T-helper 22 cell (primary cell): ENCODE data around the gene CGNL1.

ENCODE experiments used
- DNase-seq: peaks from one replicate; pipeline ENCODE4 v3.0.0-alpha.2; 2020; ENCODE audit warnings: low read depth

Gene CGNL1

DNA sequence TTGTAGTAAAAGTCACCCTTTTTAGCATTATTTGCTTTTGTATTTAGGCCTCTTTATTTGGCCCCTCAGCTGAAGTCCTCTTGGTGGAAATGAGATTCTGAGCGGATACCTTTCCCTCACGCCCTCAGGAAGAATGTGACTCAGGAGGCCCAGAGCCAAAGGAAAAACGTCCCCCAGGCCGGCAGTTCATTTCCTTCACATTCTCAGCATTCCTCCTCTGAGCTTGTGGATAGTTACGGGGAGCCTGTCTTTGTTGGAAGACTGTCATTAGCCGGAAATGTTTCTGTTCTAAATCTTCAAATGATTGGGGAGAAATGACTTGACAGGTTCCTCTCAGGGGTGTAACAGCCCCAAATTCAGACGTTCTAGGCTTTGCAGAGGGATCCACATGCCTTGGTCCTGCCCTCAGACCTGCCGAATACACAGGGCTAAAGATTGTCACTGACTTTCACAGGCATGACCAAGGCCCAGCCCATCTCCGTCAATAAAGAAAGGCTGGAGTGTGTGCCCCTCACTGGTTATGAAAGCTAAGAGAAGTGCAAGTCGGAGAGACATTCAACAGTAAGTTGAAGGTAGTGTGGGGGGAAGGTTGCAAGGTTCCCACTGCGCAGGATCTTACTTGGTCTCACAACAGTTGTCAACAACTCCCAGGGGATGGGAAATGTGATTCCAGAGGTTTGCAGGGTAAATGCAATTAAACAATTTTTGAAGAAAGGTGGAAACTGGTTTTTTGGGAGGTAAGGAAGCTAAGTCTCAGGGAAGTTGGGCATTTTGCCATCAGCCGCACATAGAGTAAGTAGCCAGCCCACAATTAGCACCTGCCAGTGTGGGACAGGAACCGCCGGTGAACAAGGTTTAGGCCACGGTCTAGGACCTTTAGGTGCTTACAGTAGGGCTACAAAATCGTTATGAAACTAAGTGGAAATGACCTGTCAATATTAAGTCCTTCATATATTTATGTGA, 175.7 kb downstream of the CGNL1 start:
- DNase-seq, result no peak

DNA sequence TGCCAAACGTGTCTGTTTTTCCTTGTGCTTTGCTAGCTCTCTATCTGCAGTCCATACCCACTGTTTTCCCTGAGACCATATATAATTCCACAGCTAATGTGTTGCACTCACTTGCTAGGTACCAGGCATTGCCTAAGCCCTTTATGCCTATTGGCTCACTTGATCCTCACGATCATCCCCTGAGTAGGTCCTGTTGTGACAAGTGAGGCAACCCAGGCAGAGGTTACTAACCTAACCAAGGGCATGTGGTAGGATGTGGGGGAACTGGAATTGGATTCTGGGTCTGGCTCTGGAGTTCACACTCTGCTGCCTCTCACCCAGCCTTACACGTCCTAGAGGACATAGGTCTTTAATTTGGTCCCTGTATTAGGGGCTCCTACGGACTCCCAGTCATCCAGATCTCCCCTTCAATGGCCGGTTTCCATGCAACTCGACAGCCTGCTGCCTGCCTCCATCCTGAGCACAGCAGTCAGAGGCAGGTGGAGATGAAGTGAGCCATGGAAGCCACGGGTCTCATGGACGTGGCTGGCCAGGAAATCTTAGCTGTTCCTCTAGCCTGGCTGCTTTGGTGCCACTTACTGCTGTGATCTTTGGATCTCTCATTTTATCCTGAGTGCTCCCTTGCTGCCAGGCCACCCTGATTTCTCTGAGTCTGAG, 176.5 kb downstream of the CGNL1 start:
- no peak for DNase-seq

DNA sequence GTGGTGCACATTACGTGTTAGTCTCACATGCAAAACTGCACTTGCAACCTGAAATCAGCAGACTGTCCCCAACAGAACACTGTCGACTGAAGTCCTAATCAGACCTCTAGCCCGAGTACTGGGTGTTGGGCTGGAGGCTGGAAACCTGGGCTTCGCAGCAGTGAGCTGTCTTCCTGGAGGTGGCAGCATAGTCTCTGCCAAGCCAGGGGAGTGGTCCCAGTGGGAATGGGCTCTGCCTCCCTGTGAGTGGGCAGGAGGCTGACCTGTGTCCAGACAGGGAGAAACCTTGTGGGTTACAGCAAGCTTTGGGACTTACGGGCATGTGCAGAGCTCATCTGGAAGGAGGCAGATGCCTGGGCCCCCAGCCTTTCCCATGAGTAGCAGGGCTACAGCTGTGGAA, 177.2 kb downstream of the CGNL1 start:
- DNase-seq, result no peak

DNA sequence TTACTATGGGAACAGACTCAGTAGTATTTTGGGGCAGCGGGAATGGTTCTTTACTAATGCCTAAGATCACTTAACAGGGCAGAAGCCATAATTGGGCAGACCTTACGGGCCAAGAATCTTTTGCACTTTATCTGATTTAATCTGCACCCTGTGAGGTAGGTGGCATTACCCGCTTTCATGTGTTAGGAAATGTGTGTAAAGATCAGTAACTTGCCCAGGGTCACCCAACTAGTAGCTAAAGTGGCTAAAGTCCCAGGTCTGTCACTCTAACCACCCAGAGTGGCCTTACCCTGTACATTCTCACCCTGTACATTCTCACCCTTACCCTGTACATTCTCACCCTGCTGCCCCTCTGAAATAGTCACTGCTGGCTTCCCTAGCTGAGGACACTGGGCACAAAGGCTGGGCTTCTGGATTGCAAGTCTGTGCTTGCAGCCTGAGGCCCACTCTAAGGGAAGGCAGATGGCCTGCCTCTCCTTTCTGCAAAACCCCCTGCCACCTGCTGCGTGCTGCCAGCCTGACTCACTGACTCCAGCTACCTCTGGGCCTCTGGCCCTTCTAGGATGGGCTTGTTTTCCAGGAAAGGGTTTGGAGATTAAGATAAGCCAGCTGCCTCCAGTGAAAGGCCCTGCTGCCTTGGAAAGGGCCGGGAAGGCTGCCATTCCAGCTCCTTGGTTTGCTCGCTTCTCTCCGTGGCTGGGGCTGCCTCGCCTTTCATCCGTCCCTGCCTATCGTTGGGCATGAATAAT, 177.9 kb downstream of the CGNL1 start:
- no peak for DNase-seq

DNA sequence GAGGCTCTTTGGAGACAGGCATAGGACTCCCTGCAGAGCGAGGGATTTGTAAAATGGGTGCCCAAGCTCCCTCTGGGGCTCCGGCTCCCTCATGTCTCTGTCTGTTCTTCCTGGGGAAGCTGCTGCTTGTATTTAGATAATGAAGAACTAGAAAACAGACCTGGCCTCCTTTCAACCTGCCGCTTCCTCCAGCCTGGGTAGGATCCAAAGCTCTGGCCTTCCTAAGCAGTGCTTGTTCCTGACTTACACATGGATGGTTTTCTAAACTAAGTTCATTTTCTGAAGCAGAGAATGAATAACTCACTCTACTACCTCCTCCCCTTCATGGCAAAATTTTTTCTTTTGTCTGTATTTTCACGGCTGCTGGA, 178.5 kb downstream of the CGNL1 start:
- DNase-seq, result no peak

DNA sequence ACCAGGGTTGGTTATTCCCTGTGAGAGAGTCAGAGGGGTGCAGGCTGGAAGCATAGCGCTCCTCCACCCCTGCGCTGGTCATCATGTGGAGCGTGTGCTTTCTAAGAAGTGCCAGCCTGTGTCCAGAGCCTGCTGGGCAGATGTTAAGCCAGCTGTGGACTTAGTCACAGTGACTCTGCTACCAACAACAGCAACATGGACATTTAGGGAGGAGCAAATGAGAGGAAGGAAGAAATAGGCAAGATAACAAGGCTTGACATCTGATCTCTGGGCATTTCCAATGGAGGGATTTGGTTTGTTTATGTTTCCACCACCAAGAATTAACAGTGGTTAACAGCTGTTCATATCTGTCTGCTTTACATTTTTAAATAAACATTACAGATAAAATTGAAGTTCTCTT, 179.0 kb downstream of the CGNL1 start:
- DNase-seq, result no peak

DNA sequence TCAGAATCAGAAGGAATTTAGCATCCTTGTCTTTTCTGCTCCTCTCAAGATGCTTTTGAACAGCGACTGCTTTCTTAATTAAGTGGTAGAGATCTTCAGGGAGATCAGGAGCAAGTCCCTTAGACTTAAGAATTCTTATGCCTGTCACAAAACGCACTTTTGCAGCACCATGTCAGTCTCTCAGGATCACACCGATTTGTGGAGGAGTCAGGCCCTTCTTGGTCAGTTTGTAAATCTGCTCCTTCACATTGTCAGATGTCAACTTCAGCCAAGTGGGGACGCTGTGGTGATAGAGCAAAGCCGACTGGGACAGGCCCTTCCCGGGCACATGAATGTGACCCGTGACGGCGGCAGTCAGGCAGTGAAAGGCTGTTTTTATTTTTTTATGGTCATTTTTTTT, 179.7 kb downstream of the CGNL1 start:
- DNase-seq, result no peak

DNA sequence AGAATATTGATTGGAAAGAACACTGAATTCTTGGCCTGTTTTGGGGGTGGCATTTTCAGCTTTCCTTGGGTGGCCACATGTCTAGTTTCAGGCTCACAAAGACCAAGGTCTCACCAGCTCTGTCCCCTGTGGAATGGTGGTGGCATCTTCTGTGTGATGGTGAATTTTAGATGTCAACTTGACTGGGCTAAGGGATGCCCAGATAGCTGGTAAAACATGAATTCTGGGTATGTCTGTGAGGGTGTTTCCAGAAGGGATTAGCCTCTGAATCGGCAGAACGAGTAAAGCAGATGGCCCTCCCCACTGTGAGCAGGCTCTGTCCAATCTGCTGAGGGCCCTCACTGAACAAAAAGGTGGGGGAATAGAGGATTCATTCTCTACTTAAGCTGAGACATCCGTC, 181.0 kb downstream of the CGNL1 start:
- DNase-seq, result no peak

DNA sequence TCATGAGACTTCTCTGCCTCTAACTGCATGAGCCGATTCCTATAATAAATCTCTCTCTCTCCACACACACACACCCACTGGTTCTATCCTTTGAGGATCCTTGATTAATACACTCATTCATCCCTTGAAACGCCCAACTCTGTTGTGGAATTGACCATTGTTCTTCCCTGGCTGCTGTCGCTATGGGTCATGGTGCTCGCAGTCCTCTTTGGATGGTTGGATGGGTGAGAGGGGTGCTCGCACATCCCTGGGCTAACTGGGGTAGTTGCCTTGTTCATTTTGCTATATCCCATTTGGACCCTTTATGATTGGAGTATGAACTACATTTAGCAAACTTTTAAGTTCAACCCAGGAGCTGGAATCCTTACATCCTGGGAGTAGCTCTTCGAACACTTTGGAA, 181.5 kb downstream of the CGNL1 start:
- no peak for DNase-seq

DNA sequence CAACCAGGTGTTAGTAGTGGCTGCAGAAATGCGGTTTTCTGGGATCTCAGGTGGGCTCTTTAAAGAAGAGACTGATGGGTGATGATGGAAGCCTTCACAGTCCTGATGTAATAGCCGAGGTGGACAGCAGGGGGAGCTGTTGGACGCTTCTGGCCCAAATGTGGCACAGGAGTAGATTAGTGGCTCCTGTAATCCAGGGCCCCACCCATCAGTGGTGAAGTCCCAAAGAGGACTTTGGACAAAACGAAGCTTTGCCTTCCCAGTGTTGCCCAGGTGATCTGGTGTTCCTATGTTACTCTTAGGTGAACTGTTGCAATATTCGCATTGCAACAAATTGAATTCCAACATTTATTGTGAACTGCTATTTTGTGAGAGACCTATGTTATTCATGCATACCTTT, 183.6 kb downstream of the CGNL1 start:
- no peak for DNase-seq

DNA sequence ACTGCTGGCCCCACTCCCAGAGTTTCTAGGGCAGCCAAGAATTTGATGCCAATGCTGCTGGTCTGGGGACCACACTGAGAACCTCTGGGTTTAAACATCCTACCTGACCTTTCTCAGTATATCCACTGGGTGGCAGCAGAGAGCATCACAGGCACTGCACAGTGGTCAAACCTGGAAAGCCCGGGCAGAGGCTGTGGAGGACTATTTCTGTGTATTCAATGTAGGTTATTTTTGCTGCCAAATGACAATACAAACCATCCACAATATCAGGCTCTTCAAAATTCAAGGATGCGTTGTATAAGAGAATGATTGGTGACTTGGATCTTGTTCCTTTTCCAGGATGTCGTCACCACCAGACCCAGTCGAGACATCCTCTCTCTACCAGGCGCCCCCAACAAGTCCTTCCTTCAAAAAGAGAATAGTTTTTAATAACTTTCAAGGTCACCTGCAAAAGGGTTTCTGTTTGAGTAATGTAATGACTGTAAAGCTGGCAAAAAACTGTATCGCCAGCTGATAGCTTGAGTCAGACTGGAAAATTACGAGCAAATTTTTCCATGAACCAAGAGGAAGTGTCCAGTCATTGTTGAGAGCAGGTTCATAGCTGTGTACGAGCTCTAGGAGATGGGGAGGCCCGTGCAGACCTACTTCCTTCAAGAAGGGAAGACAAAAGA, 184.9 kb downstream of the CGNL1 start:
- DNase-seq, result peak; percentile 13

DNA sequence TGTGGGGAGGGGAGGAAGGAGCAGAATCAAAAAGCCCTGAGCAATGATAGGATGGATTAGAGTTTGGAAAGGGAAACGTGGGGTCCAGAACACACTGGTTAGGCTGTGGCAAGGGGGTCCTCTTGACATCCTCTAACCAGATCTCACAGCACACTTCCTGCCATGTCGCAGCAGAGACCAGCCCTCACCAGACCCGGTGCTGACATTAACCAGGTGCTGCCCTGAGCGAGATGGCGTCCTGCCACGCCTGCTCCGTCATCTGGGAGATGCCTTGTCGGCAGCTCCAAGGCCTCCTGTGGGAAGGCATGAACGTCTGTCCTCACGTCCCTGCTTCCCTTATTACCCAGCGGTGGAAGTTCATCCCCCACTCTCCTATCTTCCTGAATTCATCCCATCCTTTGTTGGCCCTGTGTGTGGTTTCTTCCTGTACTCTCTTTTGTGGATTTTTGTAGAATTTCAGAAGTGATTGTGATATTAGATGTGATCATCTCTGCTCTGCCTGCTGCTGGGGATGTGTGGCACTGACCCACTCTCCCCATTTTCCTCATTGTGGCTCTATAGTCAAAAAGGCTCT, 186.0 kb downstream of the CGNL1 start:
- no peak for DNase-seq

DNA sequence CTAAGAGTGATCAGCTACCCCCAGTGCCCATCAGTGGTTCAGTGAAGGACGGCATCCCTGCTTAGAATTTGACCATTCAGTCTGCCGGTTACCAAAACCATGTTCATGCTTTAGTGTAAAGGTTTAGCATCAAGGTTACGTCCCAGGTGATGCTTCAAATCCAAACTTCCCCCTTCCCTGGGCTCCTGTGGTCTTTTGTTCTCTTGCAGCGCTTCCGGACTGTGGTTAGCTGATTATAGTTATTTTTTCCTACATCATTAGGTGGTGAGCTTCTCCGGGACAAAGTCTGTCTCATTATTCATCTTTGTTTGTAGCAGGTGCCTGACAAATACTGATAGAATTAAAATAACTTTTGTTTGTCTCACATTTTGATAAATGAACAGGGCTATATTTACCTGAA, 187.1 kb downstream of the CGNL1 start:
- no peak for DNase-seq

DNA sequence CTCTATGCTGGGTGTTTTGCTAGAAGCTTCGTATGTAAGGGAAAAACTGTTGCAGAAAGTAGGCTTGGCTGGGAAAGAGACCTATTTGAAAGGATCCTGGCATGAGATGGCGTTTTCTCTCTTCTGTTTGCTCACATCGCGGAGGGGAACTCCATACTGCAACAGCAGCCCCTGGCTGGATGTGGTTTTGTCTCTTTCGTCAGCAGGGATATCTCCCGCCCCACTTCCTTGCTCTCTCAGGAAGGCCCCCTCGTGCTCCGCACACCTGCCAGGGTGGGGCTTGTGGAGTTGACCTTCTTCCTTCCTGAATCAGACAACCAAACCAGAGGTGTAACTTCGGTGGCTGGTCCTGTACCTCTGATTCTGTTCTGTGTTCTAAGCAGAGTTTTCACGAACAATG, 189.0 kb downstream of the CGNL1 start:
- DNase-seq, result peak; percentile 51

DNA sequence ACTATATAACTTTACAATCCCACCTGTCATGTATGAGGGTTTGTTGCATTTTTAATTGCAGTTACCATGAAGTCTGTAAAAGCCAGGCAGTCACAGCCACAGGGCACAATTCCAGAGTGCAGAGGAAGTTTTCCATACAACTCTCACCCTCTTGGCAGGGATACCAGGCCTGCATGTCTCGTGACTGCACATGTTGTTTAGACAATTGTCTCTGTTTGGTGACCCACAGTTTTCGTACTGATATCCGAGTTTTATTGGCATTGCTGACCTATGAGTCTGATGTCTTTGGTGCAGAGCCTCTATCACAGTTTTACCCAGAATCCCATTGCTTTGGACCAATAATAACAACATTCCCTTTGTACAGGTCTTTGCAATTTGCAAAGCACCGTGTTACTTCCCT, 190.5 kb downstream of the CGNL1 start:
- no peak for DNase-seq

DNA sequence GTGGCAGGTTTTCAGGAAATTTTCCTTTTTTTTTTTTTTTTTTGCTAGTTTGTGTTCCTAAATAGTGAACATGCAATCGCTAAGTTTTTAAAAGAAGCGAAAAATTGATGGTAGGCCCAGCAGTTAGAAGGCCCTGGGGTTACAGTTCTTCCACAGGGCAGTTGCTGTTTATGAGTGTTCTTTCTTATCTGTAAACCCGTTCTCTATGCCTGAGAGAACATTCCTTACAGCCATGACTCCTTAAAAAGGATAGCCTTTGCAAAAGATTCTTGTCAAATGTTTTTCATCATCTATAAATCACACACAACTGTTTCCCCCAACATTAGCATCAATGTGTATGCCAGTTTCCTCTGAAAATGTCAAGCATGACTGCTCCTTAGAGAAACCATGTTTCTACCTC, 191.6 kb downstream of the CGNL1 start:
- no peak for DNase-seq

DNA sequence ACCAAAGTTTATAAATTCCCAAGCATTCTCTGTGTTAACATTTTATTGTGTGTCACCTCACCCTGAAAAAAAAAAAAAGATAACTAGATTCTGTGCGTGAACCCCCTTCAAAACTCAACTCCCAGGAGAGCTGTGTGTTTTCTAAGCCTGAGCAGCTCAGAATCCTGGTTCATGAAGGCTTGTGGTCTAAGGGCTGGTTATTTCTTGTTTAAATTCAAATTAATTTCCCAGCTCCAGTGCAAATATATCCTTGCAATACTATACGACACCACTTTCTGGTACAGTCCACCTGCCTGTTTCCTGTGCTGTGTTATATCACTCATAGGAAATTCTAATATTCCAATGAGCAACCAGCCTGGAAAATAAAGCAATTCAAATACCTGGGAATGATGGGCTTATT, 192.0 kb downstream of the CGNL1 start:
- DNase-seq, result no peak

DNA sequence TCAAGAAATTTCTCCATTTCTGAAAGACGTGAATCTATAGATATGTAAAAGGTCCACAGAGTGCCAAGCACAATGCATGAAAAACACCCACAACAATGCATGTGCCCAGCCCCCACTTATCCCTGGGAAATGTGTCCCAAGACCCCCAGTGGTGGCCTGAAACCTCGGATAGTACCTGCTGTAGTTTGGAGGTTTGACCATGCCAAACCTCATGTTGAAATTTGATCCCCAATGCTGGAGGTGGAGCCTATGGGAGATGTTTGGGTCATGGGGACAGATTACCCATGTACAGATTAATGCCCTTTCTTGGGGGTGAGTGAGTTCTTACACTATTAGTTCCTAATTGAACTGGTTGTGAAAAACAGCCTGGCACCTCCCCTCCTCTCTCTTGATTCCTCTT, 194.0 kb downstream of the CGNL1 start:
- no peak for DNase-seq

DNA sequence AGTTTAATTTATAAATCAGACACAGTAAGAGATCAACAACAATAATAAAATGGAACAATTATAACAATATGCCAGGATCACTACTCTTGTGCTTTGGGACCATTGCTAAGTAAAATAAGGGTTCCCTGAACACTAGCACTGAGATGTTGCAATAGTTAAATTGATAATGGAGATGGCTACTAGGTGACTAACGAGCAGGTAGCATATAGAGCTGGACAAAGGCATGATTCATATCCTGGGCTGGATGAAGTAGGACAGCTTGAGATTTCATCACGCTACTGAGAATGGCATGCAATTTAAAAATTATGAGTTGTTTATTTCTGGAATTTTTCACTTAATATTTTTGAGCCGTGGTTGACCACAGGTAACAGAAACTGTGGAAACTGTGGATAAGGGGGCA, 194.7 kb downstream of the CGNL1 start:
- no peak for DNase-seq

DNA sequence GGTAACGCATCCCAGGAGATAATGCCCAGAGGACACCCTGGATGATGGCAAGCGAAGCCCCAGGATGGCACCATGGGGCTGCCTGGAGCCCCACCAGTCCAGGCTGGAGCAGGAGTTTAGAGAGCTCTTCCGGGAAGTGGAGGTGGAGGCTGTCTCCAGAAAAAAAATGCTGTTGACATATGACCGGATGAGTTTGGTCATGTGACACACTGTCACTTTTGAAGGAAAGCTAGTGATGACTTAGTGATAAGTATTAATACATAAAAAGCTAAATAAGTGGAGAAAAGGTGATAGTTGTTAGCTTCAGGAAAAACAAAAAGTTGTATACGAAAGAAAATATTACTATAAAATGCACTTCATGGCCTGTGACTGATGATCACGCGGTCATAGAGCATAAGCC, 195.4 kb downstream of the CGNL1 start:
- DNase-seq, result no peak

DNA sequence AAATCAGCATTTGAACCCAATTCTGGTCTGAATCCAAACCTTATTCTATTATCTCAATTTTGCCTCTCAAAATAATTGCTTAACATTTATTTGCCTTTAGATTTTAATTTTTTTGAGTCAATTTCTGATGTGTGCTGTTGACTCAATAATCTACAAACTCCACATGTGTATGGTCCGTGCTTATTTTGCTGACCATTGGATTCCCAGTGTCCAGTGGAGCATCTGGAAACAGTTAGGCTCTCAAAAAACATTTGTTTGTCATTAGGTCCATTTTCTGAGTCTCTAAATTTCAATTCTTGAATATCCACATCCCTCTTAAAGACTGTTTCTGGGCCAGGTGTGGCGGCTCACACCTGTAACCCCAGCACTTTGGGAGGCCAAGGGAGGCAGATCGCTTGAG, 196.2 kb downstream of the CGNL1 start:
- no peak for DNase-seq

DNA sequence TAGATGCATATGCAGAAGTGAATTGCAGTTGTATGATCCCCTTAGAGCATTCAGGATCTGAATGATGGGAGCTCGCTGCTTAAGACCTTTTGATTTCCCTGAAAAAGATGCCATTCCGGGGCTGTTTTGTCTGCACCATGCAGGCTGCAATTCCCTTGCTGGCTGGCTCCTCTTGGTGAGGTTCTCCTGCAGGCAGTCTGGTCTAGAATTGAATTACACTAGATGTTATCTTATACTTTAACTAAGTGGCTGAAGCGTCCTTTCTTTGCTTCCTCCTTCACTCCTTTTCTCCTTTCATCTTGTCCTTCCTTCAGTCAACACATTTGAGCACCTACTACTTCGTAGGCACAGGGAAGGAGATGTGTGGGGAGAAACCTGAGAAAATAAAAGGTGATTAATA, 196.8 kb downstream of the CGNL1 start:
- DNase-seq, result no peak
